ENCODE data around the gene PRKCE. TPM values are rescaled to one million over a fixed set of nuclear protein-coding genes. Genes with fewer than 3 reads are reported as not detected.

The PRKCE gene
- total RNA-seq, 2 experiments from 2014 or later: 17.0 to 42.1 TPM

GRCh38 chr2:46074501-46074900 lies 423.0 kb downstream of the PRKCE start:
- Histone ChIP-seq H4K20me1 (ENCODE audit: insufficient read depth, low read length) (no peaks in the 10 kb centered on the region), H3K27ac (ENCODE audit: low read depth, low read length, poor library complexity, severe bottlenecking) (no peak overlapping the region), H3K4me2 (ENCODE audit: low read length) (no peak overlapping the region), H3K36me3 (ENCODE audit: insufficient read depth, low read length) (no peaks in the 10 kb centered on the region), H2AFZ (ENCODE audit: low read length) (no peak overlapping the region), H3K4me1 (ENCODE audit: insufficient read depth, low read length, poor library complexity, severe bottlenecking) (no peaks in the 10 kb centered on the region), H3K79me2 (ENCODE audit: insufficient read depth, low read depth, low read length) (no peaks in the 10 kb centered on the region), H3K9me3 (ENCODE audit: low read length) (no peaks in the 10 kb centered on the region), H3K4me3 (ENCODE audit: low read depth, low read length, poor library complexity, severe bottlenecking) (no peak overlapping the region), H3K9me2 (ENCODE audit: insufficient read depth, low read length) (no peaks in the 10 kb centered on the region)
- ChIA-PET CTCF (ENCODE audit: unreplicated experiment) (no interaction called here), POLR2A (no interaction called here)
- no TSS peak for BruUV-seq (replicated peaks)
- TF ChIP-seq CTCF (conservative IDR thresholded peaks at IDR 0.05; ENCODE audit: low read length) (no peak), EZH2phosphoT487 (IDR thresholded peaks at IDR 0.05; ENCODE audit: borderline replicate concordance, low read depth, low read length) (no peak)
- intact Hi-C loops (cut with micrococcal nuclease; ENCODE audit: unreplicated experiment): no loop called here
- no peak for DNase-seq (ENCODE audit: low spot score)

GRCh38 chr2:46075848-46076247 lies 424.4 kb downstream of the PRKCE start:
- Histone ChIP-seq H3K36me3 (ENCODE audit: insufficient read depth, low read length) (no peaks in the 10 kb centered on the region), H3K4me2 (ENCODE audit: low read length) (no peak overlapping the region), H3K27ac (ENCODE audit: low read depth, low read length, poor library complexity, severe bottlenecking) (no peak overlapping the region), H3K79me2 (ENCODE audit: insufficient read depth, low read depth, low read length) (no peaks in the 10 kb centered on the region), H3K9me3 (ENCODE audit: low read length) (no peaks in the 10 kb centered on the region), H4K20me1 (ENCODE audit: insufficient read depth, low read length) (no peaks in the 10 kb centered on the region), H3K4me3 (ENCODE audit: low read depth, low read length, poor library complexity, severe bottlenecking) (no peak overlapping the region), H3K9me2 (ENCODE audit: insufficient read depth, low read length) (no peaks in the 10 kb centered on the region), H3K4me1 (ENCODE audit: insufficient read depth, low read length, poor library complexity, severe bottlenecking) (no peaks in the 10 kb centered on the region), H2AFZ (ENCODE audit: low read length) (no peak overlapping the region)
- intact Hi-C loops (cut with micrococcal nuclease; ENCODE audit: unreplicated experiment): no loop called here
- ChIA-PET CTCF (ENCODE audit: unreplicated experiment) (no interaction called here), POLR2A (no interaction called here)
- no TSS peak for BruUV-seq (replicated peaks)
- no peak for TF ChIP-seq EZH2phosphoT487 (IDR thresholded peaks at IDR 0.05; ENCODE audit: borderline replicate concordance, low read depth, low read length)
- TF ChIP-seq CTCF (conservative IDR thresholded peaks at IDR 0.05; ENCODE audit: low read length): no peak
- DNase-seq (ENCODE audit: low spot score): no peak

GRCh38 chr2:46076251-46076650 lies 424.8 kb downstream of the PRKCE start:
- no peak overlapping the region for H3K27ac ChIP-seq (ENCODE audit: low read depth, low read length, poor library complexity, severe bottlenecking)
- no peak overlapping the region for H2AFZ ChIP-seq (ENCODE audit: low read length)
- intact Hi-C loops (cut with micrococcal nuclease; ENCODE audit: unreplicated experiment): no loop called here
- no peak for DNase-seq (ENCODE audit: low spot score)
- H4K20me1 ChIP-seq (ENCODE audit: insufficient read depth, low read length): no peaks in the 10 kb centered on the region
- H3K9me3 ChIP-seq (ENCODE audit: low read length): no peaks in the 10 kb centered on the region
- no peaks in the 10 kb centered on the region for H3K9me2 ChIP-seq (ENCODE audit: insufficient read depth, low read length)
- no peak for TF ChIP-seq CTCF (conservative IDR thresholded peaks at IDR 0.05; ENCODE audit: low read length)
- no peaks in the 10 kb centered on the region for H3K79me2 ChIP-seq (ENCODE audit: insufficient read depth, low read depth, low read length)
- H3K4me2 ChIP-seq (ENCODE audit: low read length): no peak overlapping the region
- ChIA-PET CTCF (ENCODE audit: unreplicated experiment) (no interaction called here), POLR2A (no interaction called here)
- no TSS peak for BruUV-seq (replicated peaks)
- no peaks in the 10 kb centered on the region for H3K4me1 ChIP-seq (ENCODE audit: insufficient read depth, low read length, poor library complexity, severe bottlenecking)
- H3K36me3 ChIP-seq (ENCODE audit: insufficient read depth, low read length): no peaks in the 10 kb centered on the region
- H3K4me3 ChIP-seq (ENCODE audit: low read depth, low read length, poor library complexity, severe bottlenecking): no peak overlapping the region

Data from OCI-LY7 (cell line).